Panc1 (cell line): ENCODE data around the gene SND1.

ENCODE experiments used
- CTCF ChIP-seq: fragments of 450-650 bp; IDR thresholded peaks from 2 replicates; pipeline ENCODE4 v1.5.1; 2017; ENCODE audit warnings: mild to moderate bottlenecking
- POLR2AphosphoS5 ChIP-seq: IDR thresholded peaks from 2 replicates; pipeline ENCODE4 v1.6.1; 2012; ENCODE audit warnings: mild to moderate bottlenecking, low read depth, low read length, moderate library complexity
- REST ChIP-seq, 2 experiments: IDR thresholded peaks; 2 replicates each; pipeline ENCODE4 v1.6.1; 2011 to 2012; ENCODE audit warnings: low read depth in 2 of 2, control low read depth in 1 of 2, low read length in 1 of 2, mild to moderate bottlenecking in 1 of 2, moderate library complexity in 1 of 2; ENCODE audit not compliant: insufficient read depth in 1 of 2
- TCF7L2 ChIP-seq: IDR thresholded peaks from 2 replicates; pipeline ENCODE4 v1.6.1; 2011; ENCODE audit warnings: mild to moderate bottlenecking, low read depth, low read length, inconsistent platforms

DNA sequence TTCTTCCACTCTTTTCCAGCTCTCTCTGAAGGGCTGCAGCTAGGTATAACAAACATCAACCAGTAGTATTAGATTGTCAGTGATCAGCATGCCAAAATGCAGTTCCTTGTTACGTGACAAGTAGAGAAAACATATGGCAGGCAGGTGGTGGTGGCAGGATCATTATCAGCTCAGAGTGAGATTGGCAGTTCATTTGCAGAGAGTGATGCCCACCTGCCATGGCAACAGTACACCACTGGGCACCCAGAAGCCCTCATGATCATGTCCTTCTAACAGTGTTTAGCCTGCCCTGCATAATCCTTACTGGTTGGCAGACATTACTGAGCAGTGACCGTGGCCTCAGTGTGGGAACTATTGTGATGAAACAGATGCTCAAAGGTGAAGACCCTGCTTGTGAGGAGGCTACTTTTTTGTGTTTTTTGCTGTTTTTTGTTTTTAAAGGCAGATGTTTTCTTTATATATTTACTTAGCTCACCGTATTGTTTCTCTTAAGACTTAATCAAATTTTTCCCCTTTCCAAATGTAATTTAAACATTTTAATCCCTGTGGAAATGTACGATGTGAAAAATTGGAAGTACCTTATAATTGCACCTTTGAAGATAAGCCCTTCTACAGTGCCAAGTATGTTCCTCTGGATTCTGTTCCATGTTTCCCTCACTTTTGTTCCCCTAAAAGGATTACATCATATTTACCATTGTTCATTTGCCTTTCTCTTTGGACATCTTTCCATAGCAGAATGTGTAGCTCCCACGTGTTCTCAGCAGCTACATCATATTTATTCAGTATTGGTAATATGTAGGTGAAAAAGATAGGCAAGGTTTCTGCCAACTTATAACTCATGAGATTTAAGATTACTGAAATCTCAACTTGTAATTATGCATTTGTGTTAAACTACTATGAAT is 179.6 kb downstream of the SND1 start:
- TF ChIP-seq POLR2AphosphoS5 (no peak), TCF7L2 (no peak), CTCF (no peak), REST (IDR thresholded peaks at IDR 0.05; ENCODE audit: insufficient read depth in 1 of 2, low read depth in 2 of 2, low read length in 1 of 2) (no peak)
